Measurements from ENCODE around the gene LRP2. TPM values are rescaled to one million over a fixed set of nuclear protein-coding genes. Genes with fewer than 3 reads are reported as not detected.
"Not testable (repeated sequence)": the region's sequence is repeated elsewhere in the genome, so short reads cannot be mapped to it uniquely, and the experiment has no call there.

The LRP2 gene
- total and polyA plus RNA-seq, 4 donors = 0.19 to 5.7 (median 0.40) TPM

DNA sequence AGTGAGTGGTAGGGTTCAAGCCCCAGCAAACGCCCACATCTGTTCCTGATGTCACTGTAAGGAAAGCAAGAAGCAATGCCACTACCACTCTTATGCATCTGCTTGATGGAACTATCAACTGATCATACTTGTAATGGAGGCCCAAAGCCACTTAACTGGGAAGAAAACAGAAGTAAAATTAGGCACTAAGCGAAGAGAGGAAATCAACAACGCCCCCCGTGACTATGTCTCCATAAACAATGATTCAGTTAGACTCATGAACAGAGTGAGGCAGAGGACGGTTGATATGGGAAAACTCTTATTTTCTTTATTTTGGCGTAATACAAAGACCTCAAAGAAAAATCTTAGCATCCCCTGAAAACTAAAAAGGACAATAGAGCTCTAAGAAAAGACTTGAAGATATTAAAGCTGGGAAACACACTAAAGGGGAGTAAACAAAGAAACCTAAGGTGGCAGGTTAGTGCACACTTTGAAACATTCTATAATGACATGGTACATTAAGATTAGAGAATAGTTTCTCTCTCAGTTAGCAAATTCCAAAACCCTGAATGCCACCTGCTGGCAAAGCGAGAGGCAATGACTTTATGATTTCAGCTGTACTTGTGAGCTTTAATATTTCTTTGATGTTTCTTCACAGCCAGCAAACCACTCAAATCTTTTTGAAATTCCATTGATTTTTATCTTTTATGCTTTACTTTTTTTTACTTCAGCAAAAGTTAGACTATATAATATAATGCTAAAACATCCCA, 86.5 kb downstream of the LRP2 start:
- no peak overlapping the region for H3K27ac ChIP-seq (ENCODE audit: low read depth in 1 of 2, low read length in 2 of 2)
- H3K27me3 ChIP-seq (ENCODE audit: control insufficient read depth in 4 of 4, insufficient read depth in 4 of 4, low read length in 3 of 4) = no peaks in the 10 kb centered on the region
- no peaks in the 10 kb centered on the region for H3K4me1 ChIP-seq (ENCODE audit: control insufficient read depth in 4 of 4, insufficient read depth in 4 of 4, low read length in 3 of 4)
- no peak for DNase-seq (ENCODE audit: low spot score)
- H3K36me3 ChIP-seq (ENCODE audit: control insufficient read depth in 4 of 4, insufficient read depth in 3 of 4, low read depth in 1 of 4, low read length in 3 of 4) = no peaks in the 10 kb centered on the region
- H3K4me3 ChIP-seq (ENCODE audit: low read depth in 1 of 3, low read length in 3 of 3) = no peak overlapping the region
- H3K9ac ChIP-seq (ENCODE audit: low read depth in 1 of 2, low read length in 2 of 2) = no peak overlapping the region
- no peaks in the 10 kb centered on the region for H3K9me3 ChIP-seq (ENCODE audit: control insufficient read depth in 4 of 4, low read length in 3 of 4)
- 82% methylated on average over 7 of the region's 7 CpGs for WGBS
- no peak for TF ChIP-seq SP1 (IDR thresholded peaks at IDR 0.05)
- TF ChIP-seq RAD21 (IDR thresholded peaks at IDR 0.05) = peak in 1 of 2 donors; percentile 32

DNA sequence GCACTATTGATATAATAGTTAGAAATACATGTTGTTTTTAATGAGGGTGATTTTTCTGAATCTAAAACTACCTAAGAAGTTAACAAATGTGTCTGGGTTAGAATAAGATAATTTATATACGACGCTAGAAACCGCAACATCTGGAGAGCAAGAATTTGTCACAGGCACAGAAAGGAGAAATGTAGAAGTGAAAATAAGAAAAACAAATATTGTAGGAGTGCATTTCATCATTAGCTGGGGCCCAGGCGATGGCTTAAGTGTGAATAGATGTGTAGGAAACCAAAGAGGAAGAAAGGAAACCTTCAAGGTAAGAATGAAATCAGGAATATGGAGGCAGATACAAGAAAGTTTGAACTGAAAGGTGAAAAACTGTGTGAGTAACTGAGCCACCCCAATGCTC, 90.3 kb downstream of the LRP2 start:
- TF ChIP-seq RAD21 (IDR thresholded peaks at IDR 0.05) = no peak
- TF ChIP-seq TAF1 (conservative IDR thresholded peaks at IDR 0.05) = no peak
- TF ChIP-seq NR2F2 (IDR thresholded peaks at IDR 0.05) = no peak
- no peak for TF ChIP-seq FOXA1 (IDR thresholded peaks at IDR 0.05)
- TF ChIP-seq, protein P1, sequence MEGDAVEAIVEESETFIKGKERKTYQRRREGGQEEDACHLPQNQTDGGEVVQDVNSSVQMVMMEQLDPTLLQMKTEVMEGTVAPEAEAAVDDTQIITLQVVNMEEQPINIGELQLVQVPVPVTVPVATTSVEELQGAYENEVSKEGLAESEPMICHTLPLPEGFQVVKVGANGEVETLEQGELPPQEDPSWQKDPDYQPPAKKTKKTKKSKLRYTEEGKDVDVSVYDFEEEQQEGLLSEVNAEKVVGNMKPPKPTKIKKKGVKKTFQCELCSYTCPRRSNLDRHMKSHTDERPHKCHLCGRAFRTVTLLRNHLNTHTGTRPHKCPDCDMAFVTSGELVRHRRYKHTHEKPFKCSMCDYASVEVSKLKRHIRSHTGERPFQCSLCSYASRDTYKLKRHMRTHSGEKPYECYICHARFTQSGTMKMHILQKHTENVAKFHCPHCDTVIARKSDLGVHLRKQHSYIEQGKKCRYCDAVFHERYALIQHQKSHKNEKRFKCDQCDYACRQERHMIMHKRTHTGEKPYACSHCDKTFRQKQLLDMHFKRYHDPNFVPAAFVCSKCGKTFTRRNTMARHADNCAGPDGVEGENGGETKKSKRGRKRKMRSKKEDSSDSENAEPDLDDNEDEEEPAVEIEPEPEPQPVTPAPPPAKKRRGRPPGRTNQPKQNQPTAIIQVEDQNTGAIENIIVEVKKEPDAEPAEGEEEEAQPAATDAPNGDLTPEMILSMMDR (IDR thresholded peaks at IDR 0.05; ENCODE audit: low read depth, low read length, missing input control) = no peak
- no peak for TF ChIP-seq YY1 (IDR thresholded peaks at IDR 0.05)
- H3K36me3 ChIP-seq (ENCODE audit: control insufficient read depth in 4 of 4, insufficient read depth in 3 of 4, low read depth in 1 of 4, low read length in 3 of 4) = no peaks in the 10 kb centered on the region
- 88% methylated on average over 4 of the region's 4 CpGs for WGBS
- H3K4me3 ChIP-seq (ENCODE audit: low read depth in 1 of 3, low read length in 3 of 3) = no peak overlapping the region
- no peaks in the 10 kb centered on the region for H3K4me1 ChIP-seq (ENCODE audit: control insufficient read depth in 4 of 4, insufficient read depth in 4 of 4, low read length in 3 of 4)
- H3K27ac ChIP-seq (ENCODE audit: low read depth in 1 of 2, low read length in 2 of 2) = no peak overlapping the region
- H3K9ac ChIP-seq (ENCODE audit: low read depth in 1 of 2, low read length in 2 of 2) = no peak overlapping the region
- no peaks in the 10 kb centered on the region for H3K9me3 ChIP-seq (ENCODE audit: control insufficient read depth in 4 of 4, low read length in 3 of 4)
- H3K27me3 ChIP-seq (ENCODE audit: control insufficient read depth in 4 of 4, insufficient read depth in 4 of 4, low read length in 3 of 4) = no peaks in the 10 kb centered on the region
- DNase-seq (ENCODE audit: low spot score) = no peak

DNA sequence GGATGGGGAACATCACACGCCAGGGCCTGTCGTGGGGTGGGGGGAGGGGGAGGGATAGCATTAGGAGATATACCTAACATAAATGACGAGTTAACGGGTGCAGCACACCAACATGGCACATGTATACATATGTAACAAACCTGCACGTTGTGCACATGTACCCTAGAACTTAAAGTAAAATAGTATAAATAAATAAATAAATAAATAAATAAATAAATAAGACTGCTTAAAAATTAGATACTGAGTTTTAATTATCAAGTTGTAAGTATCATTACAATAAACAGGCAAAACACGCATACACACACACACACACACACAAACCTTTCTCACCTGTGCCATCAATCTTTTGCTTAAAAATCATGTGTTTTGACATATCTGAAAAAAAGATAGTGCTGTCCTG, 91.8 kb downstream of the LRP2 start:
- H3K9ac ChIP-seq (ENCODE audit: low read depth in 1 of 2, low read length in 2 of 2); H3K4me1 ChIP-seq (ENCODE audit: control insufficient read depth in 4 of 4, insufficient read depth in 4 of 4, low read length in 3 of 4); H3K36me3 ChIP-seq (ENCODE audit: control insufficient read depth in 4 of 4, insufficient read depth in 3 of 4, low read depth in 1 of 4, low read length in 3 of 4); DNase-seq (ENCODE audit: low spot score); H3K4me3 ChIP-seq (ENCODE audit: low read depth in 1 of 3, low read length in 3 of 3); H3K27ac ChIP-seq (ENCODE audit: low read depth in 1 of 2, low read length in 2 of 2); H3K9me3 ChIP-seq (ENCODE audit: control insufficient read depth in 4 of 4, low read length in 3 of 4); H3K27me3 ChIP-seq (ENCODE audit: control insufficient read depth in 4 of 4, insufficient read depth in 4 of 4, low read length in 3 of 4): not testable (repeated sequence)
- 95% methylated on average over 6 of the region's 6 CpGs for WGBS

DNA sequence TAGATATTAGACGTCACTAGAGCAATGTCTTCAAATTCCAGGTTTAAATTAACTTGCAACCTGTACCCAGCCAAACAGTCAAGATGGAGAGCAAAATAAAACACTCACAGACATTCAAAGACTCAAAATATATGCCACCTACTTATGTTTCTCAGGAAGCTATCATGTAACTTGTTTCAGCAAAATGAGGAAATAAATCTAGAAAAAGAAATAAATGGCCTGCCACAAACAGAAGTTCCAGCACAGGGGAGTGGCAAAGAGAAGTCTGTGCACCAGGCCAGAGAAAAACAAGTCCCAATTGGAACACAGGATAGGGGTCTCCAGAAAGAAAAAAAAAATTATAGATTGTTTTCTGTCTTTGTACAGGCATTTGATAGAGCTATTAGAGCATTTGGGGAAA, 96.7 kb downstream of the LRP2 start:
- no peaks in the 10 kb centered on the region for H3K9me3 ChIP-seq (ENCODE audit: control insufficient read depth in 4 of 4, low read length in 3 of 4)
- H3K9ac ChIP-seq (ENCODE audit: low read depth in 1 of 2, low read length in 2 of 2) = no peak overlapping the region
- H3K36me3 ChIP-seq (ENCODE audit: control insufficient read depth in 4 of 4, insufficient read depth in 3 of 4, low read depth in 1 of 4, low read length in 3 of 4) = no peaks in the 10 kb centered on the region
- H3K4me1 ChIP-seq (ENCODE audit: control insufficient read depth in 4 of 4, insufficient read depth in 4 of 4, low read length in 3 of 4) = no peaks in the 10 kb centered on the region
- no peaks in the 10 kb centered on the region for H3K27me3 ChIP-seq (ENCODE audit: control insufficient read depth in 4 of 4, insufficient read depth in 4 of 4, low read length in 3 of 4)
- DNase-seq (ENCODE audit: low spot score) = no peak
- no peak overlapping the region for H3K4me3 ChIP-seq (ENCODE audit: low read depth in 1 of 3, low read length in 3 of 3)
- WGBS = 81% methylated on average over 1 of the region's 1 CpG
- H3K27ac ChIP-seq (ENCODE audit: low read depth in 1 of 2, low read length in 2 of 2) = no peak overlapping the region
- TF ChIP-seq, protein P2, sequence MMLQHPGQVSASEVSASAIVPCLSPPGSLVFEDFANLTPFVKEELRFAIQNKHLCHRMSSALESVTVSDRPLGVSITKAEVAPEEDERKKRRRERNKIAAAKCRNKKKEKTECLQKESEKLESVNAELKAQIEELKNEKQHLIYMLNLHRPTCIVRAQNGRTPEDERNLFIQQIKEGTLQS (IDR thresholded peaks at IDR 0.05) = no peak
- no peak for TF ChIP-seq GABPA (IDR thresholded peaks at IDR 0.05 in 1 of 2, conservative IDR thresholded peaks at IDR 0.05 in 1 of 2)
- no peak for TF ChIP-seq YY1 (IDR thresholded peaks at IDR 0.05)
- TF ChIP-seq NR2F2 (IDR thresholded peaks at IDR 0.05) = no peak
- TF ChIP-seq, protein P3, sequence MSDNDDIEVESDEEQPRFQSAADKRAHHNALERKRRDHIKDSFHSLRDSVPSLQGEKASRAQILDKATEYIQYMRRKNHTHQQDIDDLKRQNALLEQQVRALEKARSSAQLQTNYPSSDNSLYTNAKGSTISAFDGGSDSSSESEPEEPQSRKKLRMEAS (IDR thresholded peaks at IDR 0.05) = no peak
- TF ChIP-seq EGR1 (IDR thresholded peaks at IDR 0.05; ENCODE audit: low read depth in 2 of 2) = no peak
- TF ChIP-seq, protein P1 (IDR thresholded peaks at IDR 0.05; ENCODE audit: low read depth, low read length, missing input control) = no peak
- TF ChIP-seq JUND (IDR thresholded peaks at IDR 0.05) = no peak
- TF ChIP-seq FOXA2 (IDR thresholded peaks at IDR 0.05) = no peak
- TF ChIP-seq, protein P4, sequence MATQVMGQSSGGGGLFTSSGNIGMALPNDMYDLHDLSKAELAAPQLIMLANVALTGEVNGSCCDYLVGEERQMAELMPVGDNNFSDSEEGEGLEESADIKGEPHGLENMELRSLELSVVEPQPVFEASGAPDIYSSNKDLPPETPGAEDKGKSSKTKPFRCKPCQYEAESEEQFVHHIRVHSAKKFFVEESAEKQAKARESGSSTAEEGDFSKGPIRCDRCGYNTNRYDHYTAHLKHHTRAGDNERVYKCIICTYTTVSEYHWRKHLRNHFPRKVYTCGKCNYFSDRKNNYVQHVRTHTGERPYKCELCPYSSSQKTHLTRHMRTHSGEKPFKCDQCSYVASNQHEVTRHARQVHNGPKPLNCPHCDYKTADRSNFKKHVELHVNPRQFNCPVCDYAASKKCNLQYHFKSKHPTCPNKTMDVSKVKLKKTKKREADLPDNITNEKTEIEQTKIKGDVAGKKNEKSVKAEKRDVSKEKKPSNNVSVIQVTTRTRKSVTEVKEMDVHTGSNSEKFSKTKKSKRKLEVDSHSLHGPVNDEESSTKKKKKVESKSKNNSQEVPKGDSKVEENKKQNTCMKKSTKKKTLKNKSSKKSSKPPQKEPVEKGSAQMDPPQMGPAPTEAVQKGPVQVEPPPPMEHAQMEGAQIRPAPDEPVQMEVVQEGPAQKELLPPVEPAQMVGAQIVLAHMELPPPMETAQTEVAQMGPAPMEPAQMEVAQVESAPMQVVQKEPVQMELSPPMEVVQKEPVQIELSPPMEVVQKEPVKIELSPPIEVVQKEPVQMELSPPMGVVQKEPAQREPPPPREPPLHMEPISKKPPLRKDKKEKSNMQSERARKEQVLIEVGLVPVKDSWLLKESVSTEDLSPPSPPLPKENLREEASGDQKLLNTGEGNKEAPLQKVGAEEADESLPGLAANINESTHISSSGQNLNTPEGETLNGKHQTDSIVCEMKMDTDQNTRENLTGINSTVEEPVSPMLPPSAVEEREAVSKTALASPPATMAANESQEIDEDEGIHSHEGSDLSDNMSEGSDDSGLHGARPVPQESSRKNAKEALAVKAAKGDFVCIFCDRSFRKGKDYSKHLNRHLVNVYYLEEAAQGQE (IDR thresholded peaks at IDR 0.05) = no peak

Measured in liver (tissue), 9 donors.